Measurements from ENCODE around the gene CA12. TPM values are rescaled to one million over a fixed set of nuclear protein-coding genes. Genes with fewer than 3 reads are reported as not detected.

Gene CA12
- total RNA-seq, 2 donors from 2014 or later: 1.2 to 2.1 TPM

DNA sequence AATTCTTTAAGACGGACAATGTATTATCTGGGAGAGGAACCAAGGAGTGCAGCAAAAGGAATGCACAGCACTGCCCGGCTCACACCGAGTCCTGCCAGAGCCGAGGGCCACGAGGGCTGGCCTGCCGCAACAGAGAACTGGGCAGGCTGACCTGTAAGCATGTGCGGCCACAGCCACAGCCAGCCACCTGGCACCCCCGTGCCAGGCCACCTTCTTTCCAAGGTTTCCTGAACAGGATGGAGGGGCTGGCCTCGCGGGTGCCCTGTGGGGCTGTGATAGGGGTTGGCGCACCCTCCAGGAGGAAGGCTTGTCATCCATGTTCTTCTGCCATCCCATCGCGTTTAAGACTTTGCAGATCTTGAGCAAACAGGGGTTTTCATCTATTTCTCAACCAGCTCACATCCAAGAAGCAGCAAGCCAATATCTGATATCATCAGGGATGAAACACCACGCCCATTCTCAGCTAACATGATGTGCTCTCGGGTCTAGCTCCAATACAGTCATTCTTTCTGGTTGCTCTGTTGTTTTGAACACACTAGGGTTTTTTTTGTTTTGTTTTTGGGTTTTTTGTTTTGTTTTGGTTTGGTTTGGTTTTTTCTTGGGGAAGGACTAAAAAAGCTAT is 10.2 kb downstream of the CA12 start:
- H3K27me3 ChIP-seq (ENCODE audit: control insufficient read depth, insufficient read depth, low read length, poor library complexity, severe bottlenecking): no peaks in the 10 kb centered on the region
- Mint-ChIP-seq H3K36me3 (ENCODE audit: low read depth) (no peaks in the 10 kb centered on the region), H3K9me3 (no peaks in the 10 kb centered on the region), H3K4me1 (peaks cover 10% of the 10 kb centered on the region), H3K4me3 (no peak overlapping the region), H3K27ac (no peak overlapping the region), H3K27me3 (ENCODE audit: insufficient read depth) (peaks cover 14% of the 10 kb centered on the region)
- TF ChIP-seq, protein P1, sequence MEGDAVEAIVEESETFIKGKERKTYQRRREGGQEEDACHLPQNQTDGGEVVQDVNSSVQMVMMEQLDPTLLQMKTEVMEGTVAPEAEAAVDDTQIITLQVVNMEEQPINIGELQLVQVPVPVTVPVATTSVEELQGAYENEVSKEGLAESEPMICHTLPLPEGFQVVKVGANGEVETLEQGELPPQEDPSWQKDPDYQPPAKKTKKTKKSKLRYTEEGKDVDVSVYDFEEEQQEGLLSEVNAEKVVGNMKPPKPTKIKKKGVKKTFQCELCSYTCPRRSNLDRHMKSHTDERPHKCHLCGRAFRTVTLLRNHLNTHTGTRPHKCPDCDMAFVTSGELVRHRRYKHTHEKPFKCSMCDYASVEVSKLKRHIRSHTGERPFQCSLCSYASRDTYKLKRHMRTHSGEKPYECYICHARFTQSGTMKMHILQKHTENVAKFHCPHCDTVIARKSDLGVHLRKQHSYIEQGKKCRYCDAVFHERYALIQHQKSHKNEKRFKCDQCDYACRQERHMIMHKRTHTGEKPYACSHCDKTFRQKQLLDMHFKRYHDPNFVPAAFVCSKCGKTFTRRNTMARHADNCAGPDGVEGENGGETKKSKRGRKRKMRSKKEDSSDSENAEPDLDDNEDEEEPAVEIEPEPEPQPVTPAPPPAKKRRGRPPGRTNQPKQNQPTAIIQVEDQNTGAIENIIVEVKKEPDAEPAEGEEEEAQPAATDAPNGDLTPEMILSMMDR (conservative IDR thresholded peaks at IDR 0.05): no peak
- no peaks in the 10 kb centered on the region for H3K36me3 ChIP-seq (ENCODE audit: control insufficient read depth, insufficient read depth, low read length)
- no peak overlapping the region for H3K27ac ChIP-seq (ENCODE audit: low read depth, low read length)
- no peaks in the 10 kb centered on the region for H3K4me1 ChIP-seq (ENCODE audit: control insufficient read depth, insufficient read depth, low read length)
- WGBS, 2 experiments (ENCODE audit: insufficient coverage in 1 of 2, insufficient read length in 1 of 2): 93 to 95% methylated on average over 14 to 15 of the region's 15 CpGs
- H3K9me3 ChIP-seq (ENCODE audit: control insufficient read depth, low read length): no peaks in the 10 kb centered on the region
- H3K9ac ChIP-seq (ENCODE audit: extremely low read depth, low read length, poor library complexity, severe bottlenecking): no peak overlapping the region
- DNase-seq: no peak
- no peak overlapping the region for H3K4me3 ChIP-seq (ENCODE audit: low read length)

DNA sequence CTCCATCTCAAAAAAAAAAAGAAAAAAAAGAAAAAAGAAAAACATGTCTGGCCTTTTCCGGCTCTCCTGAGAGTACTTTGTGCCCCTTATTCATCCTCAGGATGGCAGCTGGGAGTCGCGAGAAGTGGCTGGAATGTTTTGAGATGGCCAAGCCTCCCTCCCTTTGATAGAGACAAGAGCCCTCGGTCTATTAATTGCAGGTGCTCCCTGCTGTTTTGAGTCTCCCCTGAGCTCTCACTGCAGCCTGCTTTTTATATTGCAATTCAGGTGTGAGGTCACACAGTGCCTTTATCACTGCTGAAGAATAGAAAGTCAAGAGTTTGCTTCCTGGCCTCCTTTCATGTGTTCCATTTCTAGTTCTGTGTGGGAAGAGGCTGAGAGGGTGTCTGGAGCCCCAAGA is 10.9 kb downstream of the CA12 start:
- no peak overlapping the region for H3K4me3 ChIP-seq (ENCODE audit: low read length)
- H3K27me3 ChIP-seq (ENCODE audit: control insufficient read depth, insufficient read depth, low read length, poor library complexity, severe bottlenecking): no peaks in the 10 kb centered on the region
- H3K27ac Mint-ChIP-seq: no peak overlapping the region
- no peaks in the 10 kb centered on the region for H3K36me3 ChIP-seq (ENCODE audit: control insufficient read depth, insufficient read depth, low read length)
- H3K27ac ChIP-seq (ENCODE audit: low read depth, low read length): no peak overlapping the region
- H3K27me3 Mint-ChIP-seq (ENCODE audit: insufficient read depth): peaks cover 15% of the 10 kb centered on the region
- H3K9ac ChIP-seq (ENCODE audit: extremely low read depth, low read length, poor library complexity, severe bottlenecking): no peak overlapping the region
- 76 to 77% methylated on average over 4 of the region's 4 CpGs for WGBS, 2 experiments (ENCODE audit: insufficient coverage in 1 of 2, insufficient read length in 1 of 2)
- H3K36me3 Mint-ChIP-seq (ENCODE audit: low read depth): no peaks in the 10 kb centered on the region
- no peak overlapping the region for H3K4me3 Mint-ChIP-seq
- no peak for DNase-seq
- no peaks in the 10 kb centered on the region for H3K9me3 Mint-ChIP-seq
- H3K4me1 Mint-ChIP-seq: peaks cover 10% of the 10 kb centered on the region
- no peaks in the 10 kb centered on the region for H3K4me1 ChIP-seq (ENCODE audit: control insufficient read depth, insufficient read depth, low read length)
- no peaks in the 10 kb centered on the region for H3K9me3 ChIP-seq (ENCODE audit: control insufficient read depth, low read length)
- TF ChIP-seq, protein P1 (conservative IDR thresholded peaks at IDR 0.05): no peak

DNA sequence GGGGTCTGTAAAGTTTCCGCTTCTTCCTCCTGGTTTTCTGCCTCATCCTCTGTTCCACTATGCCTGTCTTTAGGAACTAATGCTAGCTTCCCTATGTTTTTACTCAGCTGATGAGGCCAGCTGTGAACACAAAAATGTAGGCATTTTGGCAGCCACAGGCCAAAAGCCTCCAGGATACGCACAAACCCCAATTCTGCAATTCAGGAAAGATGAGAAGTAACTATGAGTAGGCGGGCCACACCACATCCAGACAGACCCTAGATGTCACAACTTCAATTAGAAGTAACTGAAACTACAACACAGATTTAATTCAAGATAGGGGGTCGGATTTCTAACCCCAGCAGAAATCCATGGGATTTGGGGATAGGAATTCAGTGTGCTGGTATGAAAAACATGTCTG is 11.9 kb downstream of the CA12 start:
- H3K4me1 ChIP-seq (ENCODE audit: control insufficient read depth, insufficient read depth, low read length): no peaks in the 10 kb centered on the region
- DNase-seq: no peak
- no peak overlapping the region for H3K4me3 ChIP-seq (ENCODE audit: low read length)
- H3K9me3 ChIP-seq (ENCODE audit: control insufficient read depth, low read length): no peaks in the 10 kb centered on the region
- TF ChIP-seq, protein P1 (conservative IDR thresholded peaks at IDR 0.05): no peak
- Mint-ChIP-seq H3K4me3 (no peak overlapping the region), H3K9me3 (no peaks in the 10 kb centered on the region), H3K27me3 (ENCODE audit: insufficient read depth) (peaks cover 10% of the 10 kb centered on the region), H3K36me3 (ENCODE audit: low read depth) (no peaks in the 10 kb centered on the region), H3K27ac (no peak overlapping the region), H3K4me1 (peaks cover 11% of the 10 kb centered on the region)
- no peaks in the 10 kb centered on the region for H3K27me3 ChIP-seq (ENCODE audit: control insufficient read depth, insufficient read depth, low read length, poor library complexity, severe bottlenecking)
- H3K27ac ChIP-seq (ENCODE audit: low read depth, low read length): no peak overlapping the region
- whole genome bisulfite sequencing, 2 experiments (ENCODE audit: insufficient coverage in 1 of 2, insufficient read length in 1 of 2): 92 to 98% methylated on average over 2 to 4 of the region's 4 CpGs
- H3K36me3 ChIP-seq (ENCODE audit: control insufficient read depth, insufficient read depth, low read length): no peaks in the 10 kb centered on the region
- H3K9ac ChIP-seq (ENCODE audit: extremely low read depth, low read length, poor library complexity, severe bottlenecking): no peak overlapping the region

All from endodermal cell (in vitro differentiated cells).